HG03378 (cell line): ENCODE results near the gene KIAA0513.

Experiments
- ATAC-seq: cut with Tn5 transposase; IDR thresholded peaks from one replicate; pipeline ENCODE4 v1.9.1; 2021; ENCODE audit warnings: mild to moderate bottlenecking, moderate library complexity; ENCODE audit not compliant: unreplicated experiment

The KIAA0513 gene

DNA sequence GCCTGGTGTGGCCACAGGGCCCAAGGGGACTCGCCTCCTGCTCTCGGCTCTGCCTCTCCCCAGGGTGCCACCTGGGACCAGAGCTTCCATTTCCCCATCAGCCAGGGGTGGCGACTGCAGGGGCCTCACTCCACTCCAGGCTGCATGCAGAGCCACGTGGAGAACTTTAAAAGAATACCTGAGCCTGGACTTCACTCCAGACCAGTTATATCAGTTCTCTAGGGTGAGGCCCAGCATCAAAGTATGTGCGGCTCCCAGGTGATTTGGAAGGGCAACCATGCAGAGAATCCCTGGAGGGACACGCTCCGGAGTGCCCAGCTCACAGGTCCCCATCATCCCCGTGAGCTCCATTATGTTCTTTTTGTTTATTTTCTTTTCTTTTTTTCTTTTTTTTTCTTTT is 39.8 kb downstream of the KIAA0513 start:
- ATAC-seq, result no peak

DNA sequence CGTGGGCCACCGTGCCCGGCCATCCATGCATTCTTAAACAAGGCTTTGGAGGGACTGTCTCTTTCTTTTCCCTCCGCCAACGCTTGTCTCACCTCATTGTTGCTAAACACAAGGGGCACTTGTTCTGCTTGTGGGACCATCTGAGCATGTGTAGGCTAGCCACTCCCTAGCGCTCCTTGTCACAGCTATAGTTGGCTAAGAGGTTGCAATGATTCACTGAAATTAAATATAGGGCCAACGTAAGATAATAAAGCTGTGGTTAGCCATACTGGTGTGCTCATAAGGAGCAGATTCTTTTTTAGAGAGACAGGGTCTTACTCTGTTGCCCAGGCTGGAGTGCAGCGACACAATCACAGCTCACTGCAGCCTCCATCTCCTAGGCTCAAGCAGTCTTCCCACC is 41.2 kb downstream of the KIAA0513 start:
- ATAC-seq, result no peak

DNA sequence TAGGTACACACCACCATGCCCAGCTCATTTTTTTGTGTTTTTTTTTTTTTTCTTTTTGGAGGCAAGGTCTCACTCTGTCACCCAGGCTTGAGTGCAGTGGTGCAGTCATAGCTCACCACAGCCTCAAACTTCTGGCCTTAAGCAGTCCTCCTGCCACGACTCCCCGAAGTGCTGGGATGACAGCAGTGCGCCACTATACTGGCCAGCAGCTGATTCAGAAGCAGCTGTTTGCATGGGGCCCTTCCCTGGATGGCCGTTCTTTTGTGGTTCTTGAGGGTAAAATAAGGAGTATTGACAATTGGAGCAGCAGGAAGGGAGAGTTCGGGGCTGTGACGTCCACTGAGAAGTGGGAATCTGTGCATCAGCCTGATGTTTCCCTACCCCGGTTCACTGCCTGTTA is 41.6 kb downstream of the KIAA0513 start:
- ATAC-seq, result no peak

DNA sequence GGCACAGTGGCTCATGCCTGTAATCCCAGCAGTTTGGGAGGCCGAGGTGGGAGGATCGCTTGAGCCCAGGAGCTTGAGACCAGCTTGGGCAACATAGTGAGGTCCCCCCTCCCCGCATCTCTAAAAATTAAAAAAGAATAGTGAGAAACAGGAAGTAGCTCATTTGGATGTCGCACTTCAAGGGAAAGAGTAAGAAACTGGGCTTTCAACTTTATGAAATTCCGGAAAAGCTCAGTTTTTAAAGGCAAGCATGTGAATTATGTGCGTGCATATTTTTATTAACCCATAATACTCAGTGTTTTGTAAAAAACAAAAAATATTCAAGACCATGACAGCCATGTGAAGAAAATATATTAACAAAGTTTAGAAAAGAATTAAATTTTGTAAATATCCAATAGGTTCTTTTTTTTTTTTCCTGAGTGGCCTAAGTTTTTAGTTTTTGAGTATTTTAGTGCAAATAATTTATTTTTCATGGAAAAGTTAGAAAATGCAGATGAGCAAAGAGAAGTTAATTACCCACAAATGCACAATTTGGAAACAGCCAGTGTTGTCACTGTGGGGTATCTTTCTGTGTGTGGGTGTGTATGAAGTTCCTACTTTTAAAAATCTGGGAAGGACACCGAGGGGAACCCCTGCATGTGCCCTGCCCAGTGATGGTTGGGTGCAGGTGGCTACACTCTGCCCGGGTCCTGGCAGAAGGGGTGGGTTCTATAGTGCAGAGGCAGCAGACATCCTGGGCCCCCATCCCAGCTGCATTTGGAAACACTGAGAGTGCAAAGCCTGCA is 44.7 kb downstream of the KIAA0513 start:
- ATAC-seq, result no peak

DNA sequence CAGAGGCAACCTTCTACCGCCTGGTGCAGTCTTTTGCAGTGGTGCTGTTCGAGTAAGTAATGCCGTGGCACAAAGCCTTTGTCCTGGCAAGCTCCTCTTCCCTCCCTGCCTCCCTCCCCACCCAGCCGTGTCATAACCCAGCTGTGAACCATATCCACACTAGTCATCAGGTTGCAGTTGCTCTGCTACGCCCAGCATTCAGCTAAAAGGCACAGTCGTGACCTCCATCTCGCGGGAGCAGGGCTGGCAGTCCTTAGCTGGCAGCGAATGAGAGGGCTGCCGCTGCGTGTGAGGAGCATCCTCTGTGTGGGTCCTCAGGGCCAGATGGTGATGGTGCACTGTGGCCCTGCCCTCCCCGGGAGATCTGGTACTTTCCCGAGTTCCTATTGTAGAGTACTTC is 45.4 kb downstream of the KIAA0513 start:
- no peak for ATAC-seq

DNA sequence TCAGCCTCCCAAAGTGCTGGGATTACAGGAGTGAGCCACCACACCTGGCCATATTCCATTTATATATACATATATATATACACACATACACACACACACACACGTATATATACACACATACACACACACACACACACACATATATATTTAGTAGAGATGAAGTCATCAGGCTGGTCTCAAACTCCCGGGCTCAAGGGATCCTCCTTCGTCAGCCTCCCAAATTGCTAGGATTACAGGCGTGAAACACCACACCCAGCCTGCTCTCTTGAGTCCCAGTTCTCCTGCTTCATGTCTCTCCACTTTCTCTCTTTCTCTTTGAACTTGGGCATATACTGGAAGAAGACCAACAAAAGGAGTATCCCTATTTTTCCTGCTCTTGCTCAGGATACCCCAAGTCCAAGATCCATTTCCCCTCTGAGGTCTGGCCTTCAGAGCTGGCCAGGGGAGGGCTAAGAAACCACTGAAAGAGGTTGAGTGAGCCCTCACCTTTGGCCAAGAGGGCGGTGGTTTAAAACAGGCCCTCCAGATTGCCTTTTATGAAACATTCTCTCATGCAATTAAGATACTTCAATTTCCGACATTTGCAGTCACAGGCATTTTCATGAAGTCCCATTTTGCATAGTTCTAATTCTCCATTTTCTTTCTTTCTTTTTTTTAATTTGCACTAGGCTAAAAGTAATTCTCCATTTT is 46.8 kb downstream of the KIAA0513 start:
- no peak for ATAC-seq

DNA sequence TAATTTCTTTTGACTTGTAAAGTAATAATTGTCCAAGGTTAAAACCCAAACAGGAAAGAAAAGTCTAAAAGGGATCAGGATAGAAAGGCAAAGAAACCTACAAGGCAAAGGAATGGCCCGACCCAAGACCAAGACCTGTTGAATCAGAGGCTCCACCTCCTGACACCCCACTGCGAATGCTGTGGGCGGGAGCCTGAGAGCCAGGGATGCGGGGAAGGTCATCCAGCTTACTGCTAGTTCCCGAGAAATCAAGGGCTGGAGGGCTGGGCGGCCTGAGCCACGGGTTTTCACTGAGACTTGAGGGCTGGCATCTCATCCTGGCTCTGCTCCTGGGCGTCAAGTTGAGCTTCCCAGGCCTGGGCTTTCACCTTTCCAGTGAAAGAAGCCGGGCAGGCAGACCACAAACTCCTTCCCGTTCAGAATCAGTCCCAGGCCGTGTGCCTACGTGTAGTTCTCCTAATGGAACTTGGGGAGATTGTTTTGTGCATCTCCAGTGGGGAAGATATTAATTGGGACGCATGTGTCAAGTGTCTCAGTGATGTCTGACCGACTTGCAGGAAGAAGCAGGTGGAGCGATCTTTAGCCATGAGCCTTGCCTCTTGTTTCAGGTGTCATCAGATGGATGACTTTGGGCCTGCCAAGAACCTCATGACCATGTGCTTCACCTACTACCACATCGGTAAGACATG is 47.8 kb downstream of the KIAA0513 start:
- no peak for ATAC-seq

DNA sequence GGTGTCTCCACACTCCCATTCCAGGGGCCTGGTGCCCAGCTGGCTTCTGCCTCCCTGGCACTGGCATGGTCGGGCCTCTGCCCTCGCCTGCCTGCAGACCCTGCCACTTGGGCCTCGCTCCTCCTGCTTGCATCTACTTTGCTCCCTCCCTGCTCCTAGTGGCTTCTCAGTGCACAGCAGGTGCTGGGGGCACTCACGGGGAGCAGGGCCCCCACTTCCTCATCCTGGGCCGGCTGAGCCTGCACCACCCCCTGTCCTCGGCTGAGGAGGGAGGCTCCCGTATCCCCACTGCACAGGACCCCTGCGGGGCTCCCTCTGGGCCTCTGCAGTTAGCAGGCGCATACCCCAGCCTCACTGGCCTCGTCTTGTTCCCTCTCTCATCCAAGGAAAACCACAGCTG is 49.4 kb downstream of the KIAA0513 start:
- no peak for ATAC-seq

DNA sequence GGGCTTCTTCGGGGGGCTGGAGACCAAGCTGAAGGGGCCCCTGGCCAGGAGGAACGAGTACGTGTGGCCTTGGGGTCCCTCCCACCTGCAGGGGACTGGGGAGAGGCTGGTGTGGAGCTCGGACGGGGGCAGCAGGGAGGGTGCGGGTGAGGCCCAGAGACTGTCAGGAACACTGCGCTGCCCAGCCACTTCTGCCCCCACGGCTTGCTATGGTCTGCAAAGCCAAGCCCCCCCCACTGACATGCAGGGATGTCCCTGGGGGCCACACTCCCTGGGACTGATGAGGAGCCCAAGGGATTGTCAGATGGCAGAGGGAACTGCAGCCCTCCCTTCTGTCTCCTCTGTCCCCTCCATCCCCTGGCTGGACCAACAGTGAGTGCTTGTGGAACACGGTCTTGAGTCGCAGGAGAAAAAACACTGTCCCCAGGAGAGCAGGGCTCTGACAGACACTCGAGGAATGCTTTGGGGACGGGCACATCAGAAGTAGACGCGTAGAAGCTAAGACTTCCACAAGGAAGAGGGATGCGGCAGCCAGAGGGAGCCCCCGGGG is 50.1 kb downstream of the KIAA0513 start:
- no peak for ATAC-seq

DNA sequence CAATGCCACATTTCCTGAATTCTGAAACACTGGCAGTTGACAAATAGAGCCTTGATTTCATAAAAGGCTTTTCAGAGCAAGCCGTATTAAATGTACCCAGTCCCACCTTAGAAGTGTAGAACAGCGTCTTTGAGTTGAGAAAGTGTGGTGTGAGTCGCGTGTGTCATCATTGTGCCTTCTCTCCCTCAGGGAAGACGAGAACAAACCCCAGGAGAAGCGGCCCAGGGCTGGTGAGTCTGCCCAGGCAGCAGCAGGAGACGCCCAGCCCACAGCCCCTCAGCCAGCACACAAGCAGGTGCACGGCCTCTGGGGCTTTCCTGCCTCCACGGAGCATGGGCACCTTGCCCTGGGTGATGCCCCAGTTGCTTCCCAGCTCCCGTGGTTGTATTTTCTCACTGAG is 50.6 kb downstream of the KIAA0513 start:
- ATAC-seq, result no peak

DNA sequence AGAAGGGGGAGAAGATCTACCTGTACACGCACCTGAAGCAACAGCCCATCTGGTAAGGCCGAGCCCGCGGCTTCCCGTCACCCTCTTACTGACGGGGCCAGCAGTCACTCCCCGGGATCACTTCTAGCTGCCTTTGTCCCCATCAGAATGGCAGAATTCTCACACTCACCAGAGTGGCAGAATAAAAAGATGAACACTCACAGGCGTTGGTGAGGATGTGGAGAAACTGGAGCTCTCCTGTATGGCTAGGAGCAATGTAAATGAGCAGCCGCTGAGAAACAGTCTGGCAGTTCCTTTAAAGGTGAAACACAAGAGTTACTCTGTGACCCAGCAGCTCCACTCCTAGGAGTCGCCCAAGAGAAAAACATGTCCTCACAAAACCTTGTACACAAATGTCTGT is 51.4 kb downstream of the KIAA0513 start:
- ATAC-seq, result no peak

DNA sequence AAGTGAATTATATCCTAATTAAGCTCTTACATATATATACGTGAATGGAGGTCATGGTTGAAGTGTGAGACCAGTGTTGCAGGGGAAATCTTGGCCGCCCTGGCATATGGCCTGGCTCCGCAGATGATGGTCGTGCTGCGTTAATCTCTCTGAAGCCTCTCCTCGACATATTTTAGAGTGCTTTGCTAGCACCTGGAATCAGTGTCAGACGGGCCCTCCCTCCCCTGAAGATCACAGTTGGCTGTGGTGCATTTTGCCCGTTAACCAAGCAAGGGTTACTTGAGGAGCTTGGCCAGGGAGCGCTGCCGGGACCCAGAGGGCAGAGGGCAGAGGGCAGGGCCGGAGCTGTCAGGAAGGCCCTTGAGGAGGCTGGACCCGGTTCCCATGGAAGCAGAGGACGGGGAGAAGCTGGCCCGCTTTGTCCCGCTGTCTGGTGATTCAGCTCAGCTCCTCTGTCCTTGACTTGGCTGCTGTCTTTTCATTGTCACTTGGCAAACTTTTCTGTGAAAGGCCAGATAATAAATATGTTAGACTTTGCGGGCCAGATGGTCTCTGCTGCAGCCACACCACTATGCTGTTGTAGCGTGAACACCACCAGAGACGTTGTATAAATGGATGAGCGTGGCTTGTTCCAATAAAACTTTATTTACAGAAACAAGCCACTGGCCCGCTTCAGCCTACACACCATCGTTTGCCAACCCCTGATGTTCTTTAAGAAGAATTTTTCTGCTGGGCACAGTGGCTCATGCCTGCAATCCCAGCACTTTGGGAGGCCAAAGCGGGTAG is 52.4 kb downstream of the KIAA0513 start:
- ATAC-seq, result no peak

DNA sequence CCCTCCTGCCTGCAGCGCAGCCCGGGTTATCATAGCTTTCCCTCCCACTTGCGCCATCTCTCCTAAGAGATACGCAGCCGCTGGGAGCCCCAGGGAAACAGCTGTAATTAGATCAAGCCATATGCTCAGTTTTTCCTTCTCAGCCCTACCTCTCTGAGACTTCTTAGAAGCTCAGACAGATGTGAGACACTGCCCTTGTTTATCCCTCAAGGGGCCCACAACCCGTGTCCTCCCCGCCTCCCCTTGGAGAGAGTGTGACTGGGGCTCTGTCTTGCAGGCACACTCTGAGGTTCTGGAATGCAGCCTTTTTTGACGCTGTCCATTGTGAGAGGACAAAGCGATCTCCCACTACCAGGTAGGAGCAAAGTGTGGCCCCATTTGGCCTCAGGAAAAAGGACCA is 53.4 kb downstream of the KIAA0513 start:
- ATAC-seq, result no peak

DNA sequence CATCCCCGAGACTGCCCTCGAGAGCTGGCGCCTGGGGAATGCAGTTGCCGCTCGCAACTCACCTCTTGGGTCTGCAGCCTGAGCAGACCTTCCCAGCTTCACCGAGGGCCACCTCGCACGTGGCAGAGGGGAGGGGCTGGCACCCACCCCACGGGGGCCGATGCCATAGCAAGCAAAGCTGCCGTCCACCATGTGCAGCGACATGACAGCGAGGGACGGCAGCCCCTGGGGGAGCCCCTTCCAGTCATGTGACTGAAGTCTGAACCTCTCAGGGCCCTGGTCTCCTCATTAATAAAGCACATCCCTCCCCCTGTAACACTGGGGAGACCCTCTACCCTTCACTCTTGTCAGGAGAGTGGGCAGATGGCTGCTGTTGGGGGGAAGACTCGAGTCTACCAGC is 54.2 kb downstream of the KIAA0513 start:
- ATAC-seq, result no peak

DNA sequence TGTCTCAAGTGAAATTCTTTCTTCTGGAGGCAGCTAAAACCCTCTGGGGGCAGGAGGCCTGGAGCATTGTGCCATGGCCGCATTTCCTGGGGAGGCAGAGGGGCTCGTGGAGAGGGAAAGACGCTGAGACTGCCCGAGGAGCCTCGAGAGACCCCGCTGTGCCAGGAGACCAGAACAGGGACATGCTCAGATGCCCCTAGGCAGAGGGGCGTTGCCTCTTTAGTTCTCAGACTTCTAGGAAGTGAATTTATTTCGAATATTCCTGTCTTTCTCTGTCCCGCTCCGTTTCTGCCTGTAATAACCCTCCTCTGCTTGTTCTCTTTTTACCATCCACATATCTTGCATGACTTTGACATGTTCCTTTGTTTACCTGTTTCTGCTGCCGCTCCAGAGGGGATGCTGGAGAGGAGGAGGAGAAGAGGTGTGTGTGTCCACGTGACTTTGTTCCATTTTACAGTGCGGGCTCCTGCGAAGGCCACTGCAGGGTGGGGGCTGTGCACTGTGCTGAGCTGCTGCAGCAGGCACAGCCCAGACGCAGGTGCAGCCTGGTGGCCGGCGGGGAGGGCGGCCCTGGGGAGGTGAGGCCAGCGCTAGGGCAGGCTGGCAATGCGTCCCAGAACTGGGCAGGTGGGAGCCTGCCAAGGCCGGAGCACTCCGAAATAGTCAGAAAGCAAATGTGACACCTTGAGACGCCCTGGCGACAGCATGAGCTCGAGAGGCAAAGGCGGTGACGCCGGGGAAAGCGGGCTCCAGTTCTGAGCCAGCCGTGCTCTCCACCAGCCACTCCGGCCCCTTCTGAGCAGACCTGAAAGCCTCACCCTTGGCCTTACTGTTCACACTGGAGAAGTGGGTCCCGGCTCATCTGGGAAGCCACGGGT is 54.8 kb downstream of the KIAA0513 start:
- ATAC-seq, result no peak

DNA sequence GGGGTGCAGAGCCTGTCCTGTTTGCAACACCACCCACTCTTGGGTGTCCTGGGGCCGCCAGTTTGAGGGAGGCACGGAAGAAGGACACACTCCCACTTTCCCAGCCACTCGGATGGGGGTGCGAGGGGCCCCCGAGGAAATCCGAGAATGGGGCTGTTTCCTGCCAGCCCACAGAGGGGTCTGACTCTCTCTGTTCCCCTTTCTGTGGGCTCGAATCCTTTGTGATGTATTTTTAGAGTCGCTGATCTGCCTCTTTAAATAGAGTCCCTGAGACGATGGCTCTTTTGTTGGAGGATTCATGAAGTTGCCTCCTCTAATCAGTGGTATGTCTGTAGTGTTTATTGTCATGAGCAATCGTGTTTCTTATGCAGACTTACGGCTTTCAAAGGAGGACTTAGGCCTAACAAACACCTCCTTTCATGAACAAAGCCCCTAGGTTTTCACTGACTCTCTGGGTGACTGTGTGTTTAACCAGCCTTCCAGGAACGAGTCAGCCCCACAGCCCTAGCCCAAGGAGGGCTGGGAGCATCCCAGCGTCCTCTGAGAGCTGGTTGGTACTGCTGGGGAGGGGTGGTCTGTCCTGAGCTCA is 55.5 kb downstream of the KIAA0513 start:
- ATAC-seq, result no peak

DNA sequence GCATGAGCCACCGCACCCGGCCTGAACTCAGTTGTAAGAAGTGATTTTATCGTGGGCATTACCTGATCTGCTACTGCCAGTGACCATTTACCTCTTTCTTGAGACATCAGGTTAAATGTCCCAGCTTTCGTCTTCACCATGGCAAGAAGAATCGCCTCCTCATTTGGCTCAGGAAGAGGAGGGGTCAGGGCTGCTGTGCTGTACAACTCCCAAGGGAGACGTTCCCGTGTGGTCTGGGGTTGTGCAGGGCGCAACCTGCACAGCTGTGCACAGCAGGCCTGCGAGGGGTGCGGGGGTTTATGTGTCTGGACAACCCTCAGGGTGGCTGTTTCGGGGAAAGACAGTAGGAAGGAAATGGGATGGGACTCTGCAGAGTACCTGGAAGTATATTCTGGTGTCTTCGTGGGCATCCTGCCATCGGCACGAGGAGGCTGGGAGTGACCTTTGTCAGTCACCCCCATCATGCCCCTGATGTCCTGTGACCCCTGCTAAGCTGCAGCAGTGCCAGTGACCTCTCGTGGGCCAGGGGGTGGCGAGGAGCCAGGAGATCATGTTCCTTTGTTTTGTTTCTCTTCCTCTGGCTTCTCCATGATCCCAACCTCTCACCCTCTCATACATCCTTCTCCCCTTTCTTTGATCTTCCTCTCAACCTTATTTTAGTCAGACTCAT is 57.4 kb downstream of the KIAA0513 start:
- no peak for ATAC-seq

DNA sequence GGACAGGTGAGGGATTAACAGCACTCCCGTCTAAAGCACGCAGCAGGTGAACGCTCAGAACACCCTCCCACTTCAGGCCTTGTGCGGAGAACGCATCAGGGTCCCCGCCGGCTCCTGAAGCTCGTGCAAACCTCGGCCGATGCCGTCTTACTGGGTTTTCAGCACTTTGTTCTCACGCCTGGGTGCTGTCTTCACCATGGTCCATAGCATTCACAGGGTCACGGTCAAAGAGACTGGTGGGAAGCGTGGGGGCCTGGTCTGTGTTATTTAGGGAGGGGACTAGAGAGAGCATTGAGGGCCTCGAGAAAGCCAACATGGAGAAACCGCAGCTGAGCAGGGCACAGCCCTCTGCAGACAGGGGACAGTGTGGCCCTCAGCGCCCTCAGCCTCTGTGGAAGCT is 58.1 kb downstream of the KIAA0513 start:
- ATAC-seq, result no peak
